ENCODE data around the gene GSTA2.

- no peak for TF ChIP-seq POLR2A (IDR thresholded peaks at IDR 0.05)
- TF ChIP-seq, protein P1, sequence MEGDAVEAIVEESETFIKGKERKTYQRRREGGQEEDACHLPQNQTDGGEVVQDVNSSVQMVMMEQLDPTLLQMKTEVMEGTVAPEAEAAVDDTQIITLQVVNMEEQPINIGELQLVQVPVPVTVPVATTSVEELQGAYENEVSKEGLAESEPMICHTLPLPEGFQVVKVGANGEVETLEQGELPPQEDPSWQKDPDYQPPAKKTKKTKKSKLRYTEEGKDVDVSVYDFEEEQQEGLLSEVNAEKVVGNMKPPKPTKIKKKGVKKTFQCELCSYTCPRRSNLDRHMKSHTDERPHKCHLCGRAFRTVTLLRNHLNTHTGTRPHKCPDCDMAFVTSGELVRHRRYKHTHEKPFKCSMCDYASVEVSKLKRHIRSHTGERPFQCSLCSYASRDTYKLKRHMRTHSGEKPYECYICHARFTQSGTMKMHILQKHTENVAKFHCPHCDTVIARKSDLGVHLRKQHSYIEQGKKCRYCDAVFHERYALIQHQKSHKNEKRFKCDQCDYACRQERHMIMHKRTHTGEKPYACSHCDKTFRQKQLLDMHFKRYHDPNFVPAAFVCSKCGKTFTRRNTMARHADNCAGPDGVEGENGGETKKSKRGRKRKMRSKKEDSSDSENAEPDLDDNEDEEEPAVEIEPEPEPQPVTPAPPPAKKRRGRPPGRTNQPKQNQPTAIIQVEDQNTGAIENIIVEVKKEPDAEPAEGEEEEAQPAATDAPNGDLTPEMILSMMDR (IDR thresholded peaks at IDR 0.05) = no peak
These were observed 23.1 kb upstream of the GSTA2 start for GRCh38 chr6:52786249-52786956.

Measured in adrenal gland (tissue), 5 donors.